HCT116 (cell line): ENCODE measurements around the gene CHCT1. TPM values are rescaled to one million over a fixed set of nuclear protein-coding genes. Genes with fewer than 3 reads are reported as not detected.
A peak's percentile ranks its signal among the peaks of the same experiment; 100 is the strongest.

Source experiments
- ATAC-seq: fragments of 200-7000 bp; cut with Tn5 transposase; 2 replicates; pipeline ENCODE4 v1.9.1; 2020; ENCODE audit warnings: mild to moderate bottlenecking, moderate library complexity
- BruUV-seq: library from RNA; stranded (reverse); fragments of 400-500 nt; replicated peaks from 2 replicates; lab custom pipeline; 2021; lab: Mats Ljungman, UMichigan
- CTCF ChIA-PET: fragments of 300-600 bp; sonication (Branson Sonifier 250); formaldehyde crosslinking; loops from one replicate; lab custom pipeline; 2021; ENCODE audit warnings: antibody characterized with exemption; lab: Charles Lee
- POLR2A ChIA-PET: fragments of 300-600, 350-600 bp; sonication (Branson Sonifier 250); formaldehyde crosslinking; loops from one replicate; lab custom pipeline; 2021; ENCODE audit warnings: antibody characterized with exemption; lab: Charles Lee
- RAD21 ChIA-PET, 2 experiments: fragments of 300-600 bp; sonication (Branson Sonifier 250); formaldehyde crosslinking; loops; one replicate each; lab custom pipeline; 2023; ENCODE audit warnings: low total read pairs in 2 of 2; ENCODE audit not compliant: uncharacterized antibody in 2 of 2, unreplicated experiment in 2 of 2, low non-redundant PET in 1 of 2; lab: Charles Lee
- DNase-seq: peaks from one replicate; pipeline ENCODE4 v3.0.0-alpha.2; 2010; ENCODE audit warnings: low read depth, low spot score
- H2AFZ ChIP-seq: fragments of 200-600 bp; shearing (Covaris generic), sonication (generic); 2 replicates; pipeline ENCODE4 v1.6.1; 2017; ENCODE audit warnings: low read depth, mixed run types, mixed read lengths, antibody characterized with exemption, low read length; ENCODE audit not compliant: poor library complexity, severe bottlenecking
- H3K27ac ChIP-seq: 2 replicates; pipeline ENCODE4 v1.5.1; 2012; ENCODE audit warnings: low read depth, low read length
- H3K27me3 ChIP-seq: fragments of 200-600 bp; sonication (generic); 2 replicates; pipeline ENCODE4 v1.6.1; 2016; ENCODE audit warnings: mixed run types, low read length, mixed read lengths; ENCODE audit not compliant: insufficient read depth
- H3K36me3 ChIP-seq, 2 experiments: fragments of 200-500 bp in 1 of 2; fragments of 200-600 bp in 1 of 2; sonication (Bioruptor generic) in 1 of 2; sonication (generic) in 1 of 2; 2 replicates each; pipeline versions ENCODE4 v1.5.1 to v1.6.1; 2014 to 2016; ENCODE audit warnings: low read length in 2 of 2, inconsistent platforms in 1 of 2, mixed read lengths in 1 of 2, mixed run types in 1 of 2; ENCODE audit not compliant: insufficient read depth in 2 of 2, control insufficient read depth in 1 of 2
- H3K4me1 ChIP-seq, 2 experiments: fragments of 200-600 bp in 1 of 2; sonication (generic) in 1 of 2; 2 replicates each; pipeline versions ENCODE4 v1.5.1 to v1.6.1; 2012 to 2017; ENCODE audit warnings: low read length in 2 of 2, inconsistent platforms in 1 of 2, mild to moderate bottlenecking in 1 of 2, mixed read lengths in 1 of 2, mixed run types in 1 of 2, moderate library complexity in 1 of 2; ENCODE audit not compliant: insufficient read depth in 2 of 2, control insufficient read depth in 1 of 2
- H3K4me2 ChIP-seq: fragments of 200-600 bp; sonication (generic); 2 replicates; pipeline ENCODE4 v1.6.1; 2017; ENCODE audit warnings: mixed run types, low read length, mixed read lengths
- H3K4me3 ChIP-seq, 2 experiments: fragments of 200-600 bp in 1 of 2; sonication (generic) in 1 of 2; replicated peaks in 1 of 2; 2 replicates each; pipeline ENCODE4 v1.5.1; 2011 to 2016; ENCODE audit warnings: low read length in 2 of 2, control low read depth in 1 of 2, low read depth in 1 of 2, mild to moderate bottlenecking in 1 of 2, mixed read lengths in 1 of 2, mixed run types in 1 of 2
- H3K79me2 ChIP-seq: fragments of 200-600 bp; sonication (generic); 2 replicates; pipeline ENCODE4 v1.6.1; 2017; ENCODE audit warnings: mild to moderate bottlenecking, mixed run types, low read length, moderate library complexity, mixed read lengths; ENCODE audit not compliant: insufficient read depth
- H3K9ac ChIP-seq: fragments of 200-600 bp; sonication (generic); 2 replicates; pipeline ENCODE4 v1.6.1; 2016; ENCODE audit warnings: low read length, mixed read lengths
- H3K9me2 ChIP-seq: fragments of 200-600 bp; sonication (generic), shearing (Covaris generic); 2 replicates; pipeline ENCODE4 v1.6.1; 2017; ENCODE audit warnings: mixed run types, mild to moderate bottlenecking, moderate library complexity; ENCODE audit not compliant: insufficient read depth
- H3K9me3 ChIP-seq, 2 experiments: fragments of 200-500 bp in 1 of 2; fragments of 200-600 bp in 1 of 2; sonication (Bioruptor generic) in 1 of 2; sonication (generic) in 1 of 2; 2 replicates each; pipeline ENCODE4 v1.6.1; 2014 to 2017; ENCODE audit warnings: low read length in 2 of 2, mixed read lengths in 2 of 2, inconsistent platforms in 1 of 2, low read depth in 1 of 2, mild to moderate bottlenecking in 1 of 2, mixed run types in 1 of 2, moderate library complexity in 1 of 2; ENCODE audit not compliant: control insufficient read depth in 1 of 2, insufficient read depth in 1 of 2
- H4K20me1 ChIP-seq: fragments of 200-600 bp; sonication (generic), shearing (Covaris generic); 2 replicates; pipeline ENCODE4 v1.6.1; 2017; ENCODE audit warnings: mixed run types, mild to moderate bottlenecking, moderate library complexity; ENCODE audit not compliant: insufficient read depth
- EGR1 ChIP-seq: IDR thresholded peaks from 2 replicates; pipeline ENCODE4 v1.6.1; 2012; ENCODE audit warnings: low read depth
- ELF1 ChIP-seq: IDR thresholded peaks from 2 replicates; pipeline ENCODE4 v1.6.1; 2012; ENCODE audit warnings: low read depth, borderline replicate concordance
- EZH2 ChIP-seq: fragments of 200-600 bp; sonication (generic); IDR thresholded peaks from 2 replicates; pipeline ENCODE4 v1.6.1; 2017; ENCODE audit warnings: antibody characterized with exemption, mixed run types
- POLR2A ChIP-seq: IDR thresholded peaks from 2 replicates; pipeline ENCODE4 v1.7.0; 2011; ENCODE audit warnings: borderline replicate concordance; ENCODE audit not compliant: insufficient read depth, insufficient read length; ENCODE audit errors: extremely low read depth
- POLR2AphosphoS5 ChIP-seq: IDR thresholded peaks from 2 replicates; pipeline ENCODE4 v1.6.1; 2011; ENCODE audit warnings: mild to moderate bottlenecking, low read depth, low read length, moderate library complexity
- TCF7L2 ChIP-seq: IDR thresholded peaks from 2 replicates; pipeline ENCODE4 v1.7.0; 2011; ENCODE audit warnings: borderline replicate concordance, inconsistent platforms; ENCODE audit not compliant: insufficient read depth, insufficient read length; ENCODE audit errors: extremely low read depth
- ZFX ChIP-seq: fragments of 450-650 bp; IDR thresholded peaks from 2 replicates; pipeline ENCODE4 v1.6.1; 2017
- ZNF274 ChIP-seq: fragments of 200-500 bp; sonication (Bioruptor generic); IDR thresholded peaks from 2 replicates; pipeline ENCODE4 v1.6.1; 2014; ENCODE audit warnings: mild to moderate bottlenecking, low read depth, low read length, inconsistent platforms
- intact Hi-C: fragments of 100-400 bp; cut with micrococcal nuclease; formaldehyde crosslinking; loops from 2 replicates; pipeline ENCODE4 v1.10.0; 2022
- total RNA-seq: library from RNA; stranded (reverse); gene quantifications from one replicate; pipeline ENCODE4 v1.2.1, GENCODE V29; 2021; ENCODE audit not compliant: unreplicated experiment
- TF ChIP-seq, protein P1 (sequence below): IDR thresholded peaks from 2 replicates; pipeline ENCODE4 v1.6.1; 2012; ENCODE audit warnings: low read depth
- TF ChIP-seq, protein P2 (sequence below): IDR thresholded peaks from 2 replicates; pipeline ENCODE4 v1.6.1; 2012
- TF ChIP-seq, protein P3 (sequence below), 3 experiments: fragments of 200-600 bp in 1 of 3; sonication (generic) in 1 of 3; IDR thresholded peaks in 2 of 3; conservative IDR thresholded peaks in 1 of 3; 2 replicates each; pipeline ENCODE4 v1.5.1; 2012 to 2017; ENCODE audit warnings: low read depth in 2 of 3, low read length in 2 of 3, antibody characterized with exemption in 1 of 3, borderline replicate concordance in 1 of 3, control low read depth in 1 of 3, mild to moderate bottlenecking in 1 of 3, mixed read lengths in 1 of 3, mixed run types in 1 of 3, moderate library complexity in 1 of 3; ENCODE audit not compliant: insufficient read depth in 1 of 3

Gene CHCT1
- total RNA-seq, 1 experiment from 2014 or later = not detected

DNA sequence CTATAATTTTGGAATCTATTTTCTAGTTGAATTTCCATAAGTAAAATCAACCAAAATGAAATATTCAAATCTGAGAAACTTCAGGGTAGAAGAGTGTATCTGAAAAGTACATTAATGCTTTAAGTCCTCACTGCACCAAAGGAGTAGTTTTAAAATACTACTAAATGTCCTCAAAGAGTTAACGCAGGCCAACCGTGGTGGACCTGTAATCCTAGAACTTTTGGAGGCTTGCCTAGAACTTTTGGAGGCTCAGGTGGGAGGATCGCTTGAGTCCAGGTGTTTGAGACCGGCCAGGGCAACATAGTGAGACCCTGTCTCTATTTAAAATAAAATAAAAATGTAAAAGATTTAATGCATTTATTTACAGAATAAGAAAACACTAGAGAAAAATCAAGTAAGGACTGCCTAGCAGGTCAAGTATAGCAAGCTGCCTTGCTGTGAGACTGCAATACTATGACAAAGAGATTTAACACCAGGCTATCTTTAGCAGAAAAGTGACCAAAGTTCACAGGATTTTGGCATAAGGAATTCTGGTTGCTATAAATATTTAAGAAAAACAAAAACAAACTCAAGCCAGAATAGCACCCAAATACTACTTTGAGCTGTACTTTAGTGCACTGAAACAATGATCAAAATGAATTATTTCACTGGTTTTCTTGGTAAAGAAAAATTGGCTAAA, 41.0 kb downstream of the CHCT1 start:
- Histone ChIP-seq H3K79me2 (no peaks in the 10 kb centered on the region), H3K9me3 (no peaks in the 10 kb centered on the region), H3K4me3 (no peak overlapping the region), H3K9ac (no peak overlapping the region), H3K27ac (no peak overlapping the region), H3K4me1 (no peaks in the 10 kb centered on the region), H3K27me3 (no peaks in the 10 kb centered on the region), H3K36me3 (peaks cover 0 to 34% of the 10 kb centered on the region in 2 experiments; a peak in 3 of 4 replicates), H4K20me1 (no peaks in the 10 kb centered on the region), H3K4me2 (no peak overlapping the region), H2AFZ (no peak overlapping the region), H3K9me2 (no peaks in the 10 kb centered on the region)
- CTCF ChIA-PET = no interaction called here
- POLR2A ChIA-PET = no interaction called here
- TF ChIP-seq ZNF274 = no peak
- TF ChIP-seq, protein P1, sequence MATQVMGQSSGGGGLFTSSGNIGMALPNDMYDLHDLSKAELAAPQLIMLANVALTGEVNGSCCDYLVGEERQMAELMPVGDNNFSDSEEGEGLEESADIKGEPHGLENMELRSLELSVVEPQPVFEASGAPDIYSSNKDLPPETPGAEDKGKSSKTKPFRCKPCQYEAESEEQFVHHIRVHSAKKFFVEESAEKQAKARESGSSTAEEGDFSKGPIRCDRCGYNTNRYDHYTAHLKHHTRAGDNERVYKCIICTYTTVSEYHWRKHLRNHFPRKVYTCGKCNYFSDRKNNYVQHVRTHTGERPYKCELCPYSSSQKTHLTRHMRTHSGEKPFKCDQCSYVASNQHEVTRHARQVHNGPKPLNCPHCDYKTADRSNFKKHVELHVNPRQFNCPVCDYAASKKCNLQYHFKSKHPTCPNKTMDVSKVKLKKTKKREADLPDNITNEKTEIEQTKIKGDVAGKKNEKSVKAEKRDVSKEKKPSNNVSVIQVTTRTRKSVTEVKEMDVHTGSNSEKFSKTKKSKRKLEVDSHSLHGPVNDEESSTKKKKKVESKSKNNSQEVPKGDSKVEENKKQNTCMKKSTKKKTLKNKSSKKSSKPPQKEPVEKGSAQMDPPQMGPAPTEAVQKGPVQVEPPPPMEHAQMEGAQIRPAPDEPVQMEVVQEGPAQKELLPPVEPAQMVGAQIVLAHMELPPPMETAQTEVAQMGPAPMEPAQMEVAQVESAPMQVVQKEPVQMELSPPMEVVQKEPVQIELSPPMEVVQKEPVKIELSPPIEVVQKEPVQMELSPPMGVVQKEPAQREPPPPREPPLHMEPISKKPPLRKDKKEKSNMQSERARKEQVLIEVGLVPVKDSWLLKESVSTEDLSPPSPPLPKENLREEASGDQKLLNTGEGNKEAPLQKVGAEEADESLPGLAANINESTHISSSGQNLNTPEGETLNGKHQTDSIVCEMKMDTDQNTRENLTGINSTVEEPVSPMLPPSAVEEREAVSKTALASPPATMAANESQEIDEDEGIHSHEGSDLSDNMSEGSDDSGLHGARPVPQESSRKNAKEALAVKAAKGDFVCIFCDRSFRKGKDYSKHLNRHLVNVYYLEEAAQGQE = no peak
- no peak for TF ChIP-seq POLR2AphosphoS5
- TF ChIP-seq POLR2A = no peak
- TF ChIP-seq EZH2 = no peak
- no peak for TF ChIP-seq EGR1
- no peak for TF ChIP-seq ELF1
- no peak for TF ChIP-seq ZFX
- TF ChIP-seq TCF7L2 = no peak
- TF ChIP-seq, protein P2, sequence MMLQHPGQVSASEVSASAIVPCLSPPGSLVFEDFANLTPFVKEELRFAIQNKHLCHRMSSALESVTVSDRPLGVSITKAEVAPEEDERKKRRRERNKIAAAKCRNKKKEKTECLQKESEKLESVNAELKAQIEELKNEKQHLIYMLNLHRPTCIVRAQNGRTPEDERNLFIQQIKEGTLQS = no peak
- TF ChIP-seq, protein P3, sequence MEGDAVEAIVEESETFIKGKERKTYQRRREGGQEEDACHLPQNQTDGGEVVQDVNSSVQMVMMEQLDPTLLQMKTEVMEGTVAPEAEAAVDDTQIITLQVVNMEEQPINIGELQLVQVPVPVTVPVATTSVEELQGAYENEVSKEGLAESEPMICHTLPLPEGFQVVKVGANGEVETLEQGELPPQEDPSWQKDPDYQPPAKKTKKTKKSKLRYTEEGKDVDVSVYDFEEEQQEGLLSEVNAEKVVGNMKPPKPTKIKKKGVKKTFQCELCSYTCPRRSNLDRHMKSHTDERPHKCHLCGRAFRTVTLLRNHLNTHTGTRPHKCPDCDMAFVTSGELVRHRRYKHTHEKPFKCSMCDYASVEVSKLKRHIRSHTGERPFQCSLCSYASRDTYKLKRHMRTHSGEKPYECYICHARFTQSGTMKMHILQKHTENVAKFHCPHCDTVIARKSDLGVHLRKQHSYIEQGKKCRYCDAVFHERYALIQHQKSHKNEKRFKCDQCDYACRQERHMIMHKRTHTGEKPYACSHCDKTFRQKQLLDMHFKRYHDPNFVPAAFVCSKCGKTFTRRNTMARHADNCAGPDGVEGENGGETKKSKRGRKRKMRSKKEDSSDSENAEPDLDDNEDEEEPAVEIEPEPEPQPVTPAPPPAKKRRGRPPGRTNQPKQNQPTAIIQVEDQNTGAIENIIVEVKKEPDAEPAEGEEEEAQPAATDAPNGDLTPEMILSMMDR (IDR thresholded peaks at IDR 0.05 in 2 of 3, conservative IDR thresholded peaks at IDR 0.05 in 1 of 3; ENCODE audit: borderline replicate concordance in 1 of 3, insufficient read depth in 1 of 3, low read depth in 2 of 3, low read length in 2 of 3) = no peak
- RAD21 ChIA-PET = no interaction called here
- ATAC-seq (no peak), DNase-seq (no peak)
- intact Hi-C loops = no loop called here
- BruUV-seq = TSS peak; percentile 8
